Osteocyte (in vitro differentiated cells): ENCODE measurements around the gene PABPC3. TPM values are rescaled to one million over a fixed set of nuclear protein-coding genes. Genes with fewer than 3 reads are reported as not detected.

Source experiments
- DNase-seq: peaks from one replicate; pipeline ENCODE4 v3.0.0; 2021; ENCODE audit warnings: mixed read lengths; ENCODE audit not compliant: unreplicated experiment; ENCODE audit errors: extremely low spot score
- H3K27ac Mint-ChIP-seq: one replicate; pipeline ENCODE4 v1.8.0; 2021; ENCODE audit warnings: mild to moderate bottlenecking, mixed read lengths; ENCODE audit not compliant: unreplicated experiment
- H3K27me3 Mint-ChIP-seq: one replicate; pipeline ENCODE4 v1.8.0; 2021; ENCODE audit warnings: mixed read lengths; ENCODE audit not compliant: unreplicated experiment
- H3K36me3 Mint-ChIP-seq: one replicate; pipeline ENCODE4 v1.8.0; 2021; ENCODE audit warnings: mixed read lengths; ENCODE audit not compliant: unreplicated experiment
- H3K4me1 Mint-ChIP-seq: one replicate; pipeline ENCODE4 v1.8.0; 2021; ENCODE audit warnings: mixed read lengths; ENCODE audit not compliant: unreplicated experiment
- H3K4me3 Mint-ChIP-seq: one replicate; pipeline ENCODE4 v1.8.0; 2021; ENCODE audit warnings: mild to moderate bottlenecking, moderate library complexity, mixed read lengths; ENCODE audit not compliant: unreplicated experiment
- H3K9me3 Mint-ChIP-seq: one replicate; pipeline ENCODE4 v1.8.0; 2021; ENCODE audit warnings: mixed read lengths; ENCODE audit not compliant: unreplicated experiment
- total RNA-seq: library from RNA; stranded (reverse); gene quantifications from 2 replicates; pipeline ENCODE4 v1.2.1, GENCODE V29; 2021
- TF ChIP-seq, protein P1 (sequence below): fragments of 200-600 bp; sonication (generic); IDR thresholded peaks from 2 replicates; pipeline ENCODE4 v1.5.0; 2021; ENCODE audit warnings: antibody characterized with exemption, mild to moderate bottlenecking, moderate library complexity

Gene PABPC3
- total RNA-seq, 1 donor from 2014 or later: 0.16 TPM

DNA sequence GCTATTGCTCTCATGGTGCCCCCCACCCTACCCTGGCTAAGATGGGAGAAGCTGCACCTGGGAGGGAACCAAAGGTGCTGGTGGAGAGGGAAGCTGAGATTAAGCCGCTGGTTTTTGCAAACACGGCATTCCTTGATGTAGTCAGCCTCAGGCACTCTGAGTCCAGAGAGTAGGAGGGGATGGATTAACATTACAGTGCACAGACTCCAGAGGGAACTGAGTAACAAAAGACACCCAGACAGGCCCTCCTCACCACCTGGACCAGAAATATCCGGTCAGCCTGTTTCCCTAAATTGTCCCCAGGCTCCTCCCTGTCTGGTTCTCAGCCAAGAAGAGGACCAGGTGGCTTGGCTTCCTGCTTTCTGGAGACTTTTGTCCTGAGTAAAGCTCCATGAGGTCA is 28.9 kb upstream of the PABPC3 start:
- Mint-ChIP-seq H3K4me3 (no peak overlapping the region), H3K9me3 (no peaks in the 10 kb centered on the region), H3K27ac (no peak overlapping the region), H3K4me1 (no peaks in the 10 kb centered on the region), H3K27me3 (peaks cover 23% of the 10 kb centered on the region), H3K36me3 (no peaks in the 10 kb centered on the region)
- DNase-seq: no peak
- TF ChIP-seq, protein P1, sequence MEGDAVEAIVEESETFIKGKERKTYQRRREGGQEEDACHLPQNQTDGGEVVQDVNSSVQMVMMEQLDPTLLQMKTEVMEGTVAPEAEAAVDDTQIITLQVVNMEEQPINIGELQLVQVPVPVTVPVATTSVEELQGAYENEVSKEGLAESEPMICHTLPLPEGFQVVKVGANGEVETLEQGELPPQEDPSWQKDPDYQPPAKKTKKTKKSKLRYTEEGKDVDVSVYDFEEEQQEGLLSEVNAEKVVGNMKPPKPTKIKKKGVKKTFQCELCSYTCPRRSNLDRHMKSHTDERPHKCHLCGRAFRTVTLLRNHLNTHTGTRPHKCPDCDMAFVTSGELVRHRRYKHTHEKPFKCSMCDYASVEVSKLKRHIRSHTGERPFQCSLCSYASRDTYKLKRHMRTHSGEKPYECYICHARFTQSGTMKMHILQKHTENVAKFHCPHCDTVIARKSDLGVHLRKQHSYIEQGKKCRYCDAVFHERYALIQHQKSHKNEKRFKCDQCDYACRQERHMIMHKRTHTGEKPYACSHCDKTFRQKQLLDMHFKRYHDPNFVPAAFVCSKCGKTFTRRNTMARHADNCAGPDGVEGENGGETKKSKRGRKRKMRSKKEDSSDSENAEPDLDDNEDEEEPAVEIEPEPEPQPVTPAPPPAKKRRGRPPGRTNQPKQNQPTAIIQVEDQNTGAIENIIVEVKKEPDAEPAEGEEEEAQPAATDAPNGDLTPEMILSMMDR: no peak

DNA sequence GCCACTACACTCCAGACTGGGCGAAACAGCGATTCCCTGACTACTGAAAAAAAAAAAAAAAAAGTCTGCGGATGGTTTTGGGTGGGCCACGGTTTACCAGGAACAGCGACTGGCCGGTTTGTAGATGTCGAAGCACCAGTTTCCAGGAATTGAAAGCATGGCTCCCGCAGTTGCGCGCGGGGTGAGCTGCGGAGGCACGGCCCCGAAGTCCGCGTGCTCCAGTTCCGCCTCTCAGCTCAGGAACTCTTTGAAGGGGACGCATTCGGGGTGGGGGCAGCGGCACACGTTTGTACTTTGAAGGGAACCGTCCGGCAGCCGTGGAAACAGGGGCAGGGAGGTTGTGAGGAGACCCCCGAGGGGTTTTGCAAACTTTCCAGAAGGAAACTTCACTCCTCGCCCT is 27.1 kb upstream of the PABPC3 start:
- Mint-ChIP-seq H3K9me3 (no peaks in the 10 kb centered on the region), H3K36me3 (no peaks in the 10 kb centered on the region), H3K4me3 (no peak overlapping the region), H3K27ac (no peak overlapping the region), H3K27me3 (peaks cover 29% of the 10 kb centered on the region), H3K4me1 (no peaks in the 10 kb centered on the region)
- TF ChIP-seq, protein P1: no peak
- no peak for DNase-seq

DNA sequence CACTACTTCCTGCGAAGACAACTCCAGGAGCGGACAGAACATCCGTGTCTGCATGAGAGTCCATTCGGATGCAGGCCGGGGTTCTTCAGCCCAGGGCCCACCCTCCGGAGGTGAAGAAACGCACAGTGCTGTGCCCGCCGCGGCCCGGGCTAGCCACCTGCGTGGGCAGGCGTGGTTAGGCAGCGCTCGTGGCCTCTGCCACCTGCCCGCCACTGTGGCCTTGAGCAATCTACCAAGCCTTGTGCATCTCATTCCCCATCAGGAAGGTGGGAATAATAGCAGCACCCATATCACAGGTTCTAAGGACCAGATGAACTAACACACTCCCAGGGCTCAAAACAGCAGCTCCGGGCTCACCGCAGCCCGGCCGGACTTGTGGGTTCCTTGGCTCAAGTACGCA is 26.7 kb upstream of the PABPC3 start:
- no peaks in the 10 kb centered on the region for H3K9me3 Mint-ChIP-seq
- no peaks in the 10 kb centered on the region for H3K4me1 Mint-ChIP-seq
- no peaks in the 10 kb centered on the region for H3K36me3 Mint-ChIP-seq
- no peak overlapping the region for H3K27ac Mint-ChIP-seq
- no peak for DNase-seq
- TF ChIP-seq, protein P1: no peak
- H3K27me3 Mint-ChIP-seq: peaks cover 29% of the 10 kb centered on the region
- no peak overlapping the region for H3K4me3 Mint-ChIP-seq

DNA sequence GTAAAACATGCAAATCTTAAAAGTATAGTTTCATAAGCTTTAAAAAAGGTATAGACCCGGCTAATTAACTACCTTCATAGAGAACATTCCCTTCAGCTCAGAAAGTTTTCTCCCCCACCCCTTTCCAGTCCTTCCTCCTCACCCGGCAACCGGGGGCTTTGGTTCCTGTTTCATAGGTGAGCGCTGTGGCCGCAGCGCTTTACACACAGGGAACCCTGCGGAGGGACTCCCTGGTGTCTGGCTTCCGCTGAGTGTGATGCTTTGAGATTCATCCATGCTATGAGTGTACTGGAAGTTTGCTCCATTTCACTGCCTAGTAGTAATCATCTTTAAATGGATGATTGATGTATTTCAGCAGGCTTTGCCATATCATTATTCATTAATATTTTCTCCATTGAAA is 26.0 kb upstream of the PABPC3 start:
- Mint-ChIP-seq H3K9me3 (no peaks in the 10 kb centered on the region), H3K36me3 (no peaks in the 10 kb centered on the region), H3K27me3 (peaks cover 31% of the 10 kb centered on the region), H3K4me3 (no peak overlapping the region), H3K27ac (no peak overlapping the region), H3K4me1 (no peaks in the 10 kb centered on the region)
- no peak for DNase-seq
- TF ChIP-seq, protein P1: no peak

DNA sequence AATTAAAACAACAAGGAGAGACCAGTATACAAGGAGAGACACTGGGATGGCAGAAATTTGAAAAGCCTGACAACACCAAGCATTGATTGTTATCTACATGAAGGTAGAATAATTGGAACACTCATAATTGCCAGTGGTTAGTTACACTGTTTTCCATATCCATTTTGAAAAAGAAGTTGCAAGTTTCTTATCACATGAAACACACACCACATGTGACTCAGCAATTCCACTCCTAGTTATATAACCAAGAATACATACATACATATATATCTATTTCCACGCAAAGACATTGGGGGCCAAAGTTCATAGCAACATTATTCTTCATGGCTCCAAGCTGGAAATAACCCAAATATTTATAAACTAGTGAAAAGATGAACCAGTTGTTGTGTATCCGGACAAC is 15.2 kb upstream of the PABPC3 start:
- Mint-ChIP-seq H3K36me3 (no peaks in the 10 kb centered on the region), H3K9me3 (no peaks in the 10 kb centered on the region), H3K27ac (no peak overlapping the region), H3K4me1 (no peaks in the 10 kb centered on the region), H3K27me3 (peaks cover 26% of the 10 kb centered on the region), H3K4me3 (no peak overlapping the region)
- TF ChIP-seq, protein P1: no peak
- no peak for DNase-seq
